K562 (cell line): ENCODE results near the gene ZDHHC8. TPM values are rescaled to one million over a fixed set of nuclear protein-coding genes. Genes with fewer than 3 reads are reported as not detected.

Experiments
- ARID1B ChIP-seq: fragments of 450-650 bp; IDR thresholded peaks from 2 replicates; pipeline ENCODE4 v1.6.1; 2016; ENCODE audit warnings: antibody characterized with exemption, mild to moderate bottlenecking, inconsistent platforms
- CCAR2 ChIP-seq: fragments of 200-400 bp; formaldehyde crosslinking; IDR thresholded peaks from 2 replicates; pipeline ENCODE4 v1.6.1; 2017; ENCODE audit warnings: mild to moderate bottlenecking, low read depth, low read length
- ETV1 ChIP-seq: fragments of 450-650 bp; conservative IDR thresholded peaks from 2 replicates; pipeline ENCODE4 v1.6.1; 2016; ENCODE audit warnings: missing genetic modification characterization, control low read depth, low read depth, missing compliant biosample characterization
- GTF2E2 ChIP-seq: fragments of 200-800 bp; sonication (Bioruptor generic); IDR thresholded peaks from 2 replicates; pipeline ENCODE4 v1.6.1; 2016; ENCODE audit warnings: missing genetic modification characterization, missing compliant biosample characterization
- KDM5B ChIP-seq: fragments of 200-600 bp; sonication (generic); IDR thresholded peaks from 2 replicates; pipeline ENCODE4 v1.6.1; 2012; ENCODE audit warnings: low read depth, mild to moderate bottlenecking, moderate library complexity, low read length, control low read depth, inconsistent platforms; ENCODE audit not compliant: insufficient replicate concordance
- KLF13 ChIP-seq: fragments of 450-650 bp; IDR thresholded peaks from 2 replicates; pipeline ENCODE4 v1.6.1; 2016; ENCODE audit warnings: missing genetic modification characterization, low read depth, mild to moderate bottlenecking, missing compliant biosample characterization, moderate library complexity, borderline replicate concordance
- MCM5 ChIP-seq: fragments of 450-650 bp; IDR thresholded peaks from 2 replicates; pipeline ENCODE4 v1.6.1; 2016; ENCODE audit warnings: low read depth
- MTA2 ChIP-seq: fragments of 450-650 bp; IDR thresholded peaks from 2 replicates; pipeline ENCODE4 v1.6.1; 2016; ENCODE audit warnings: low read depth
- MXI1 ChIP-seq: IDR thresholded peaks from 2 replicates; pipeline ENCODE4 v1.6.1; 2011; ENCODE audit warnings: low read depth, mild to moderate bottlenecking, improper control_type of control experiment, low read length
- RBM22 ChIP-seq: fragments of 200-400 bp; formaldehyde crosslinking; IDR thresholded peaks from 2 replicates; pipeline ENCODE4 v1.6.1; 2018; ENCODE audit warnings: low read length, low read depth; ENCODE audit not compliant: poor library complexity, severe bottlenecking
- RBM39 ChIP-seq: fragments of 200-400 bp; formaldehyde crosslinking; optimal IDR thresholded peaks from 2 replicates; pipeline ENCODE3; 2018; ENCODE audit warnings: low read depth, low read length
- SAFB ChIP-seq: fragments of 200-400 bp; formaldehyde crosslinking; IDR thresholded peaks from 2 replicates; pipeline ENCODE4 v1.6.1; 2017; ENCODE audit warnings: low read depth, low read length, borderline replicate concordance
- SMARCA4 ChIP-seq: fragments of 450-650 bp; IDR thresholded peaks from 2 replicates; pipeline ENCODE4 v1.6.1; 2016
- SNRNP70 ChIP-seq: fragments of 200-400 bp; formaldehyde crosslinking; optimal IDR thresholded peaks from 2 replicates; pipeline ENCODE3; 2017; ENCODE audit warnings: low read depth, low read length
- SREBF2 ChIP-seq: sonication (generic); formaldehyde crosslinking; IDR thresholded peaks from 2 replicates; pipeline ENCODE4 v1.4.0; 2020; ENCODE audit warnings: mild to moderate bottlenecking, missing genetic modification reagents
- TBP ChIP-seq: optimal IDR thresholded peaks from 2 replicates; pipeline ENCODE3; 2011; ENCODE audit warnings: low read depth, low read length, improper control_type of control experiment
- TCF7L2 ChIP-seq: fragments of 150-350 bp; IDR thresholded peaks from 2 replicates; pipeline ENCODE4 v1.6.1; 2016; ENCODE audit warnings: low read depth, mild to moderate bottlenecking, low read length, moderate library complexity
- ZNF165 ChIP-seq: fragments of 250-450 bp; sonication (Bioruptor Pico); IDR thresholded peaks from 2 replicates; pipeline ENCODE4 v1.4.0; 2020; ENCODE audit warnings: borderline replicate concordance
- ZNF347 ChIP-seq: fragments of 450-650 bp; formaldehyde crosslinking; IDR thresholded peaks from 2 replicates; pipeline ENCODE4 v1.4.0; 2020; ENCODE audit warnings: low read depth, mild to moderate bottlenecking, moderate library complexity
- ZNF668 ChIP-seq: fragments of 250-450 bp; sonication (Bioruptor Pico); IDR thresholded peaks from 2 replicates; pipeline ENCODE4 v1.8.0; 2022; ENCODE audit warnings: mild to moderate bottlenecking, inconsistent platforms
- ZZZ3 ChIP-seq: fragments of 450-650 bp; IDR thresholded peaks from 2 replicates; pipeline ENCODE4 v1.6.1; 2016; ENCODE audit warnings: antibody characterized with exemption, mild to moderate bottlenecking, moderate library complexity
- polyA plus RNA-seq, 8 experiments: library from polyadenylated mRNA; depleted of rRNA in 4 of 8; stranded (reverse) in 5 of 8; unstranded in 3 of 8; fragments of >200 nt; fragmentation: Nextera tagmentation in 2 of 8; fragmentation: Illumina TruSeq in 1 of 8; extraction: Ambion mirVana in 2 of 8; extraction: Trizol in 1 of 8; gene quantifications; 2 replicates each; pipeline versions ENCODE4 v1.2.1 to v1.2.3, GENCODE V29; 2011 to 2014; ENCODE audit warnings: inconsistent platforms in 1 of 8, missing spikeins in 1 of 8
- total RNA-seq, 7 experiments: library from RNA; depleted of rRNA in 6 of 7; stranded (reverse); fragments of >200 nt in 6 of 7; fragmentation: Illumina TruSeq in 2 of 7; extraction: Trizol in 2 of 7; gene quantifications; 2 replicates each; pipeline versions ENCODE4 v1.2.1 to v1.2.3, GENCODE V29; 2011 to 2021; ENCODE audit warnings: low replicate concordance in 1 of 7
- TF ChIP-seq, protein P1 (sequence below): fragments of 450-650 bp; conservative IDR thresholded peaks from 2 replicates; pipeline ENCODE4 v1.6.1; 2016; ENCODE audit warnings: missing genetic modification characterization, low read depth, mild to moderate bottlenecking, control low read depth, missing compliant biosample characterization
- TF ChIP-seq, protein P2 (sequence below): sonication (generic); formaldehyde crosslinking; IDR thresholded peaks from 2 replicates; pipeline ENCODE4 v1.8.0; 2022; ENCODE audit warnings: mild to moderate bottlenecking, missing genetic modification reagents
- TF ChIP-seq, protein P3 (sequence below), 2 experiments: fragments of 450-650 bp in 1 of 2; IDR thresholded peaks; 2 replicates each; pipeline ENCODE4 v1.6.1; 2011 to 2017; ENCODE audit warnings: low read depth in 2 of 2, antibody characterized with exemption in 1 of 2, borderline replicate concordance in 1 of 2, low read length in 1 of 2, mild to moderate bottlenecking in 1 of 2, mixed read lengths in 1 of 2; ENCODE audit not compliant: control insufficient read depth in 1 of 2

The ZDHHC8 gene
- total and polyA plus RNA-seq, 9 of the 15 experiments (the other 6 are each of a cell fraction or from before 2014, with no cell fraction given) = 0.04 to 109 (median 16.4) TPM

DNA sequence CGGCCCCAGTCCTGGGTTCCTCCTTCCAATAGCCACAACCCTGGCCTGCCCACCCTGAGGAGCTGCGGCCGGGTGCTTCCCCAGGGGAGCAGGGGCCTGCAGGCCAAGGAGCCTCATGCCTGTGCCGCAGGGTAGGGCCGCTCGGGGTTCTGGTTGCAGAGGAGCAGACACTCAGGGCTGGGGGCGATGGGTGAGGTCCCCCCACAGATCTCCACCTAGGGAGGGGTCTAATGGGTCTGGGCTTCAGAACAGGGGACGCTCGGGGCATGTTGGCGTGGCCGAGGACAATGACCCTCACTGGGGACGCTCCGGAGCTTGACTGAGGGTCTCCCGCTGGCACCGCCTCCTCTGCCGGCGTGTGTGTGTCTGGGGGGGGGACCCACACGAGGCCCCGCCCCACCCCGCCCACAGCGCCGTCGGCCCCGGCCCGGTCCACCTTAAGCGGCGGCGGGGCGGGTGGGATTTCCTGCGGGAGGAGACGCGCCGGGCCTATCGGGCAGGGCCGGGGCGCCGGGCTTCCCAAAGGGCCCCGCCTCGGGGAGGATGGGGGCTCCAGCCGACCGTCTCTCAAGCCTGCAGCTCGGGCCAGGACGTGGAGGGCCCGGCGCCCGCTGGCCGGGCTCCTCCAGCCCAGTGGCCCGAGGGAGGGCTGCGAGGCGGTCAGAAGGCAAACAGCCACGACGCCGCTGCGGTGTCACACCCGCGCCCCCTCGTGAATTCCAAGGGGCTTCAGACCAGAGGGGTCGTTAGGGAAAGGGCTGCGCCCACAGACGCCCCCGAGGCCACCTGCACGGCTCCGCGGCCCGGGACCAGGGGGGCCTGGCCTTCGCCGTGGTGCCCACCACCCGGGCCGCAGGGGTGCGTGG, 640 bp upstream of the ZDHHC8 start (continued):
- TF ChIP-seq KLF13 (tag) (peak; percentile 40; the same call in 1 of the 2 replicates), SMARCA4 (no peak), TCF7L2 (0 out of 2 replicates have a peak, but pooled peaks have one; percentile 29), CCAR2 (no peak), RBM39 (no peak), ZNF347 (CRISPR knock-in tag) (no peak), ZNF668 (CRISPR knock-in tag) (no peak), ETV1 (tag) (no peak), TBP (no peak), ZZZ3 (no peak), MXI1 (no peak), MCM5 (no peak), SNRNP70 (no peak), KDM5B (no peak), GTF2E2 (no peak), ARID1B (no peak), ZNF165 (CRISPR knock-in tag) (peak; percentile 72; the same call in 1 of the 2 replicates), MTA2 (no peak), SAFB (no peak), SREBF2 (CRISPR knock-in tag) (no peak), RBM22 (no peak)
- TF ChIP-seq, protein P1, sequence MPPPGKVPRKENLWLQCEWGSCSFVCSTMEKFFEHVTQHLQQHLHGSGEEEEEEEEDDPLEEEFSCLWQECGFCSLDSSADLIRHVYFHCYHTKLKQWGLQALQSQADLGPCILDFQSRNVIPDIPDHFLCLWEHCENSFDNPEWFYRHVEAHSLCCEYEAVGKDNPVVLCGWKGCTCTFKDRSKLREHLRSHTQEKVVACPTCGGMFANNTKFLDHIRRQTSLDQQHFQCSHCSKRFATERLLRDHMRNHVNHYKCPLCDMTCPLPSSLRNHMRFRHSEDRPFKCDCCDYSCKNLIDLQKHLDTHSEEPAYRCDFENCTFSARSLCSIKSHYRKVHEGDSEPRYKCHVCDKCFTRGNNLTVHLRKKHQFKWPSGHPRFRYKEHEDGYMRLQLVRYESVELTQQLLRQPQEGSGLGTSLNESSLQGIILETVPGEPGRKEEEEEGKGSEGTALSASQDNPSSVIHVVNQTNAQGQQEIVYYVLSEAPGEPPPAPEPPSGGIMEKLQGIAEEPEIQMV = no peak
- TF ChIP-seq, protein P2, sequence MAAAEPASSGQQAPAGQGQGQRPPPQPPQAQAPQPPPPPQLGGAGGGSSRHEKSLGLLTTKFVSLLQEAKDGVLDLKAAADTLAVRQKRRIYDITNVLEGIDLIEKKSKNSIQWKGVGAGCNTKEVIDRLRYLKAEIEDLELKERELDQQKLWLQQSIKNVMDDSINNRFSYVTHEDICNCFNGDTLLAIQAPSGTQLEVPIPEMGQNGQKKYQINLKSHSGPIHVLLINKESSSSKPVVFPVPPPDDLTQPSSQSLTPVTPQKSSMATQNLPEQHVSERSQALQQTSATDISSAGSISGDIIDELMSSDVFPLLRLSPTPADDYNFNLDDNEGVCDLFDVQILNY (CRISPR knock-in tag) = no peak
- TF ChIP-seq, protein P3, sequence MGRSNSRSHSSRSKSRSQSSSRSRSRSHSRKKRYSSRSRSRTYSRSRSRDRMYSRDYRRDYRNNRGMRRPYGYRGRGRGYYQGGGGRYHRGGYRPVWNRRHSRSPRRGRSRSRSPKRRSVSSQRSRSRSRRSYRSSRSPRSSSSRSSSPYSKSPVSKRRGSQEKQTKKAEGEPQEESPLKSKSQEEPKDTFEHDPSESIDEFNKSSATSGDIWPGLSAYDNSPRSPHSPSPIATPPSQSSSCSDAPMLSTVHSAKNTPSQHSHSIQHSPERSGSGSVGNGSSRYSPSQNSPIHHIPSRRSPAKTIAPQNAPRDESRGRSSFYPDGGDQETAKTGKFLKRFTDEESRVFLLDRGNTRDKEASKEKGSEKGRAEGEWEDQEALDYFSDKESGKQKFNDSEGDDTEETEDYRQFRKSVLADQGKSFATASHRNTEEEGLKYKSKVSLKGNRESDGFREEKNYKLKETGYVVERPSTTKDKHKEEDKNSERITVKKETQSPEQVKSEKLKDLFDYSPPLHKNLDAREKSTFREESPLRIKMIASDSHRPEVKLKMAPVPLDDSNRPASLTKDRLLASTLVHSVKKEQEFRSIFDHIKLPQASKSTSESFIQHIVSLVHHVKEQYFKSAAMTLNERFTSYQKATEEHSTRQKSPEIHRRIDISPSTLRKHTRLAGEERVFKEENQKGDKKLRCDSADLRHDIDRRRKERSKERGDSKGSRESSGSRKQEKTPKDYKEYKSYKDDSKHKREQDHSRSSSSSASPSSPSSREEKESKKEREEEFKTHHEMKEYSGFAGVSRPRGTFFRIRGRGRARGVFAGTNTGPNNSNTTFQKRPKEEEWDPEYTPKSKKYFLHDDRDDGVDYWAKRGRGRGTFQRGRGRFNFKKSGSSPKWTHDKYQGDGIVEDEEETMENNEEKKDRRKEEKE (IDR thresholded peaks at IDR 0.05; ENCODE audit: borderline replicate concordance in 1 of 2, control insufficient read depth in 1 of 2, low read depth in 2 of 2, low read length in 1 of 2) = no peak
